ENCODE measurements around the gene CLDN24.

GRCh38 chr4:183358215-183358755 is 36.1 kb upstream of the CLDN24 start:
- TF ChIP-seq CTCF (IDR thresholded peaks at IDR 0.05; ENCODE audit: insufficient read depth, low read length, poor library complexity, severe bottlenecking) (no peak), EZH2phosphoT487 (conservative IDR thresholded peaks at IDR 0.05; ENCODE audit: low read length) (no peak)

All from SU-DHL-6 (cell line).